HCT116 (cell line): Measurements from ENCODE around the gene DMWD. TPM values are rescaled to one million over a fixed set of nuclear protein-coding genes. Genes with fewer than 3 reads are reported as not detected.

Experiments
- ATAC-seq: fragments of 200-7000 bp; cut with Tn5 transposase; 2 replicates; pipeline ENCODE4 v1.9.1; 2020; ENCODE audit warnings: mild to moderate bottlenecking, moderate library complexity
- BruUV-seq: library from RNA; stranded (reverse); fragments of 400-500 nt; replicated peaks from 2 replicates; lab custom pipeline; 2021; lab: Mats Ljungman, UMichigan
- CTCF ChIA-PET: fragments of 300-600 bp; sonication (Branson Sonifier 250); formaldehyde crosslinking; loops from one replicate; lab custom pipeline; 2021; ENCODE audit warnings: antibody characterized with exemption; lab: Charles Lee
- POLR2A ChIA-PET: fragments of 300-600, 350-600 bp; sonication (Branson Sonifier 250); formaldehyde crosslinking; loops from one replicate; lab custom pipeline; 2021; ENCODE audit warnings: antibody characterized with exemption; lab: Charles Lee
- RAD21 ChIA-PET, 2 experiments: fragments of 300-600 bp; sonication (Branson Sonifier 250); formaldehyde crosslinking; loops; one replicate each; lab custom pipeline; 2023; ENCODE audit warnings: low total read pairs in 2 of 2; ENCODE audit not compliant: uncharacterized antibody in 2 of 2, unreplicated experiment in 2 of 2, low non-redundant PET in 1 of 2; lab: Charles Lee
- DNase-seq: peaks from one replicate; pipeline ENCODE4 v3.0.0-alpha.2; 2010; ENCODE audit warnings: low read depth, low spot score
- H2AFZ ChIP-seq: fragments of 200-600 bp; shearing (Covaris generic), sonication (generic); 2 replicates; pipeline ENCODE4 v1.6.1; 2017; ENCODE audit warnings: low read depth, mixed run types, mixed read lengths, antibody characterized with exemption, low read length; ENCODE audit not compliant: poor library complexity, severe bottlenecking
- H3K27ac ChIP-seq: 2 replicates; pipeline ENCODE4 v1.5.1; 2012; ENCODE audit warnings: low read depth, low read length
- H3K27me3 ChIP-seq: fragments of 200-600 bp; sonication (generic); 2 replicates; pipeline ENCODE4 v1.6.1; 2016; ENCODE audit warnings: mixed run types, low read length, mixed read lengths; ENCODE audit not compliant: insufficient read depth
- H3K36me3 ChIP-seq, 2 experiments: fragments of 200-500 bp in 1 of 2; fragments of 200-600 bp in 1 of 2; sonication (Bioruptor generic) in 1 of 2; sonication (generic) in 1 of 2; 2 replicates each; pipeline versions ENCODE4 v1.5.1 to v1.6.1; 2014 to 2016; ENCODE audit warnings: low read length in 2 of 2, inconsistent platforms in 1 of 2, mixed read lengths in 1 of 2, mixed run types in 1 of 2; ENCODE audit not compliant: insufficient read depth in 2 of 2, control insufficient read depth in 1 of 2
- H3K4me1 ChIP-seq, 2 experiments: fragments of 200-600 bp in 1 of 2; sonication (generic) in 1 of 2; 2 replicates each; pipeline versions ENCODE4 v1.5.1 to v1.6.1; 2012 to 2017; ENCODE audit warnings: low read length in 2 of 2, inconsistent platforms in 1 of 2, mild to moderate bottlenecking in 1 of 2, mixed read lengths in 1 of 2, mixed run types in 1 of 2, moderate library complexity in 1 of 2; ENCODE audit not compliant: insufficient read depth in 2 of 2, control insufficient read depth in 1 of 2
- H3K4me2 ChIP-seq: fragments of 200-600 bp; sonication (generic); 2 replicates; pipeline ENCODE4 v1.6.1; 2017; ENCODE audit warnings: mixed run types, low read length, mixed read lengths
- H3K4me3 ChIP-seq, 2 experiments: fragments of 200-600 bp in 1 of 2; sonication (generic) in 1 of 2; replicated peaks in 1 of 2; 2 replicates each; pipeline ENCODE4 v1.5.1; 2011 to 2016; ENCODE audit warnings: low read length in 2 of 2, control low read depth in 1 of 2, low read depth in 1 of 2, mild to moderate bottlenecking in 1 of 2, mixed read lengths in 1 of 2, mixed run types in 1 of 2
- H3K79me2 ChIP-seq: fragments of 200-600 bp; sonication (generic); 2 replicates; pipeline ENCODE4 v1.6.1; 2017; ENCODE audit warnings: mild to moderate bottlenecking, mixed run types, low read length, moderate library complexity, mixed read lengths; ENCODE audit not compliant: insufficient read depth
- H3K9ac ChIP-seq: fragments of 200-600 bp; sonication (generic); 2 replicates; pipeline ENCODE4 v1.6.1; 2016; ENCODE audit warnings: low read length, mixed read lengths
- H3K9me2 ChIP-seq: fragments of 200-600 bp; sonication (generic), shearing (Covaris generic); 2 replicates; pipeline ENCODE4 v1.6.1; 2017; ENCODE audit warnings: mixed run types, mild to moderate bottlenecking, moderate library complexity; ENCODE audit not compliant: insufficient read depth
- H3K9me3 ChIP-seq, 2 experiments: fragments of 200-500 bp in 1 of 2; fragments of 200-600 bp in 1 of 2; sonication (Bioruptor generic) in 1 of 2; sonication (generic) in 1 of 2; 2 replicates each; pipeline ENCODE4 v1.6.1; 2014 to 2017; ENCODE audit warnings: low read length in 2 of 2, mixed read lengths in 2 of 2, inconsistent platforms in 1 of 2, low read depth in 1 of 2, mild to moderate bottlenecking in 1 of 2, mixed run types in 1 of 2, moderate library complexity in 1 of 2; ENCODE audit not compliant: control insufficient read depth in 1 of 2, insufficient read depth in 1 of 2
- H4K20me1 ChIP-seq: fragments of 200-600 bp; sonication (generic), shearing (Covaris generic); 2 replicates; pipeline ENCODE4 v1.6.1; 2017; ENCODE audit warnings: mixed run types, mild to moderate bottlenecking, moderate library complexity; ENCODE audit not compliant: insufficient read depth
- ATF3 ChIP-seq: IDR thresholded peaks from 2 replicates; pipeline ENCODE4 v1.6.1; 2012
- CBX3 ChIP-seq: IDR thresholded peaks from 2 replicates; pipeline ENCODE4 v1.6.1; 2012; ENCODE audit warnings: low read depth
- CEBPB ChIP-seq: IDR thresholded peaks from 2 replicates; pipeline ENCODE4 v1.6.1; 2012; ENCODE audit warnings: low read depth
- EGR1 ChIP-seq: IDR thresholded peaks from 2 replicates; pipeline ENCODE4 v1.6.1; 2012; ENCODE audit warnings: low read depth
- ELF1 ChIP-seq: IDR thresholded peaks from 2 replicates; pipeline ENCODE4 v1.6.1; 2012; ENCODE audit warnings: low read depth, borderline replicate concordance
- EZH2 ChIP-seq: fragments of 200-600 bp; sonication (generic); IDR thresholded peaks from 2 replicates; pipeline ENCODE4 v1.6.1; 2017; ENCODE audit warnings: antibody characterized with exemption, mixed run types
- JUND ChIP-seq: IDR thresholded peaks from 2 replicates; pipeline ENCODE4 v1.6.1; 2012
- POLR2A ChIP-seq: IDR thresholded peaks from 2 replicates; pipeline ENCODE4 v1.7.0; 2011; ENCODE audit warnings: borderline replicate concordance; ENCODE audit not compliant: insufficient read depth, insufficient read length; ENCODE audit errors: extremely low read depth
- POLR2AphosphoS5 ChIP-seq: IDR thresholded peaks from 2 replicates; pipeline ENCODE4 v1.6.1; 2011; ENCODE audit warnings: mild to moderate bottlenecking, low read depth, low read length, moderate library complexity
- RAD21 ChIP-seq: IDR thresholded peaks from 2 replicates; pipeline ENCODE4 v1.6.1; 2012; ENCODE audit warnings: low read depth, mild to moderate bottlenecking
- REST ChIP-seq: IDR thresholded peaks from 2 replicates; pipeline ENCODE4 v1.6.1; 2012; ENCODE audit warnings: low read depth
- SIN3A ChIP-seq: IDR thresholded peaks from 2 replicates; pipeline ENCODE4 v1.6.1; 2012; ENCODE audit warnings: low read depth
- SP1 ChIP-seq: IDR thresholded peaks from 2 replicates; pipeline ENCODE4 v1.6.1; 2012; ENCODE audit warnings: low read depth
- TCF7L2 ChIP-seq: IDR thresholded peaks from 2 replicates; pipeline ENCODE4 v1.7.0; 2011; ENCODE audit warnings: borderline replicate concordance, inconsistent platforms; ENCODE audit not compliant: insufficient read depth, insufficient read length; ENCODE audit errors: extremely low read depth
- YY1 ChIP-seq: IDR thresholded peaks from 2 replicates; pipeline ENCODE4 v1.6.1; 2011; ENCODE audit warnings: low read length, low read depth, moderate library complexity, mild to moderate bottlenecking; ENCODE audit not compliant: insufficient replicate concordance; ENCODE audit errors: extremely low read depth
- ZFX ChIP-seq: fragments of 450-650 bp; IDR thresholded peaks from 2 replicates; pipeline ENCODE4 v1.6.1; 2017
- ZNF274 ChIP-seq: fragments of 200-500 bp; sonication (Bioruptor generic); IDR thresholded peaks from 2 replicates; pipeline ENCODE4 v1.6.1; 2014; ENCODE audit warnings: mild to moderate bottlenecking, low read depth, low read length, inconsistent platforms
- intact Hi-C: fragments of 100-400 bp; cut with micrococcal nuclease; formaldehyde crosslinking; loops from 2 replicates; pipeline ENCODE4 v1.10.0; 2022
- total RNA-seq: library from RNA; stranded (reverse); gene quantifications from one replicate; pipeline ENCODE4 v1.2.1, GENCODE V29; 2021; ENCODE audit not compliant: unreplicated experiment
- TF ChIP-seq, protein P1 (sequence below): IDR thresholded peaks from 2 replicates; pipeline ENCODE4 v1.6.1; 2011; ENCODE audit warnings: mild to moderate bottlenecking, low read length, moderate library complexity; ENCODE audit not compliant: insufficient replicate concordance; ENCODE audit errors: extremely low read depth

Gene DMWD
- total RNA-seq, 1 experiment from 2014 or later = 56.8 TPM

- no peaks in the 10 kb centered on the region for H3K27me3 ChIP-seq
- TF ChIP-seq POLR2AphosphoS5 = no peak
- TF ChIP-seq CEBPB = no peak
- no peak for TF ChIP-seq ZFX
- no peak for TF ChIP-seq ZNF274
- no peak for TF ChIP-seq EZH2
- TF ChIP-seq SIN3A = no peak
- TF ChIP-seq, protein P1, sequence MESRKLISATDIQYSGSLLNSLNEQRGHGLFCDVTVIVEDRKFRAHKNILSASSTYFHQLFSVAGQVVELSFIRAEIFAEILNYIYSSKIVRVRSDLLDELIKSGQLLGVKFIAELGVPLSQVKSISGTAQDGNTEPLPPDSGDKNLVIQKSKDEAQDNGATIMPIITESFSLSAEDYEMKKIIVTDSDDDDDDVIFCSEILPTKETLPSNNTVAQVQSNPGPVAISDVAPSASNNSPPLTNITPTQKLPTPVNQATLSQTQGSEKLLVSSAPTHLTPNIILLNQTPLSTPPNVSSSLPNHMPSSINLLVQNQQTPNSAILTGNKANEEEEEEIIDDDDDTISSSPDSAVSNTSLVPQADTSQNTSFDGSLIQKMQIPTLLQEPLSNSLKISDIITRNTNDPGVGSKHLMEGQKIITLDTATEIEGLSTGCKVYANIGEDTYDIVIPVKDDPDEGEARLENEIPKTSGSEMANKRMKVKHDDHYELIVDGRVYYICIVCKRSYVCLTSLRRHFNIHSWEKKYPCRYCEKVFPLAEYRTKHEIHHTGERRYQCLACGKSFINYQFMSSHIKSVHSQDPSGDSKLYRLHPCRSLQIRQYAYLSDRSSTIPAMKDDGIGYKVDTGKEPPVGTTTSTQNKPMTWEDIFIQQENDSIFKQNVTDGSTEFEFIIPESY = no peak
- no peak for TF ChIP-seq REST
- TF ChIP-seq TCF7L2 = no peak
- no peak for TF ChIP-seq ATF3
- TF ChIP-seq CBX3 = no peak
- TF ChIP-seq ELF1 = no peak
- no peak for TF ChIP-seq POLR2A
- TF ChIP-seq RAD21 = no peak
- no peak for TF ChIP-seq JUND
- TF ChIP-seq SP1 = no peak
- TF ChIP-seq EGR1 = no peak
- TF ChIP-seq YY1 = no peak
- TF ChIP-seq, all 23 proteins: peak for 0
- ChIA-PET CTCF (interaction anchor here (1.5 to 3.5 kb wide), 2 partner anchors 11 to 19 kb away, joined by 5 to 36 read pairs; partner anchors contain the start of gene SIX5), POLR2A (interaction anchor here (5.1 kb wide), 1 partner anchor 11 kb away, joined by 50 read pairs; the partner anchor contains the start of gene SIX5), RAD21 (interaction anchor here in 1 of 2 experiments (2.1 kb wide), 1 partner anchor 11 kb away, joined by 9 read pairs; the partner anchor contains the start of gene SIX5)
- no peaks in the 10 kb centered on the region for H3K9me3 ChIP-seq
- H3K79me2 ChIP-seq = no peaks in the 10 kb centered on the region
- no peak overlapping the region for H2AFZ ChIP-seq
- no TSS peak for BruUV-seq
- intact Hi-C loops = no loop called here
- peak overlapping the region in 1 of 2 experiments; percentile 54; a peak in 1 of 4 replicates for H3K4me3 ChIP-seq
- H3K4me2 ChIP-seq = peak overlapping the region; percentile 84
- H3K4me1 ChIP-seq = peaks cover 45 to 60% of the 10 kb centered on the region in 2 experiments
- DNase-seq = no peak
- peak overlapping the region; percentile 52 for H3K9ac ChIP-seq
- no peaks in the 10 kb centered on the region for H3K9me2 ChIP-seq
- peak overlapping the region; percentile 91 for H3K27ac ChIP-seq
- no peaks in the 10 kb centered on the region for H4K20me1 ChIP-seq
- peaks cover 0 to 10% of the 10 kb centered on the region in 2 experiments; a peak in 3 of 4 replicates for H3K36me3 ChIP-seq
- ATAC-seq = no peak
These were observed 12.0 kb downstream of the DMWD start for GRCh38 chr19:45780448-45781213.
